Peyer's patch (tissue), 4 donors: ENCODE results near the gene GGCT.

ENCODE experiments used
- CTCF ChIP-seq, 6 experiments: fragments of 450-650 bp in 4 of 6; fragments of 200-600 bp in 2 of 6; sonication (generic) in 1 of 6; IDR thresholded peaks; one replicate each; pipeline ENCODE4 v1.5.1; 2017 to 2019; ENCODE audit warnings: antibody characterized with exemption in 6 of 6, mild to moderate bottlenecking in 3 of 6, moderate library complexity in 1 of 6
- POLR2A ChIP-seq, 2 donors: fragments of 450-650 bp; IDR thresholded peaks; one replicate each; pipeline ENCODE4 v1.5.1; 2017; ENCODE audit warnings: antibody characterized with exemption in 2 of 2, mild to moderate bottlenecking in 2 of 2, moderate library complexity in 2 of 2

- TF ChIP-seq CTCF (IDR thresholded peaks at IDR 0.05) (no peak), POLR2A (IDR thresholded peaks at IDR 0.05) (no peak)
Observed at GRCh38 chr7:30546596-30546995, 42.0 kb upstream of the GGCT start.
